H1 (cell line): ENCODE data around the gene RABEPK. TPM values are rescaled to one million over a fixed set of nuclear protein-coding genes. Genes with fewer than 3 reads are reported as not detected.

Experiments
- ATF3 ChIP-seq: IDR thresholded peaks from 2 replicates; pipeline ENCODE4 v1.6.1; 2011; ENCODE audit warnings: low read depth, mild to moderate bottlenecking, low read length; ENCODE audit not compliant: insufficient read depth
- CBX8 ChIP-seq: fragments of 300-800, 300-1000 bp; sonication (generic); IDR thresholded peaks from 2 replicates; pipeline ENCODE4 v1.7.1; 2016; ENCODE audit warnings: low read depth, low read length, borderline replicate concordance
- CEBPB ChIP-seq: IDR thresholded peaks from 2 replicates; pipeline ENCODE4 v1.6.1; 2012; ENCODE audit warnings: low read depth, low read length
- CTBP2 ChIP-seq: IDR thresholded peaks from 2 replicates; pipeline ENCODE4 v1.7.0; 2011; ENCODE audit warnings: borderline replicate concordance, mild to moderate bottlenecking, moderate library complexity, mixed read lengths, low read length; ENCODE audit not compliant: insufficient read depth, insufficient read length
- CTCF ChIP-seq, 3 experiments: IDR thresholded peaks; 1 replicate in 2 of 3; 2 replicates in 1 of 3; pipeline versions ENCODE4 v1.5.1 to v1.6.1; 2011; ENCODE audit warnings: low read length in 3 of 3, mild to moderate bottlenecking in 3 of 3, inconsistent platforms in 2 of 3, low read depth in 1 of 3, moderate library complexity in 1 of 3; ENCODE audit not compliant: insufficient read depth in 1 of 3; ENCODE audit errors: control extremely low read depth in 1 of 3
- EP300 ChIP-seq, 2 experiments: IDR thresholded peaks; 1 replicate in 1 of 2; 2 replicates in 1 of 2; pipeline ENCODE4 v1.6.1; 2011 to 2012; ENCODE audit warnings: low read depth in 2 of 2, low read length in 2 of 2, mild to moderate bottlenecking in 2 of 2, borderline replicate concordance in 1 of 2, inconsistent platforms in 1 of 2, moderate library complexity in 1 of 2
- GTF2F1 ChIP-seq: IDR thresholded peaks from 2 replicates; pipeline ENCODE4 v1.6.1; 2012; ENCODE audit warnings: low read depth, low read length, improper control_type of control experiment, borderline replicate concordance
- HDAC6 ChIP-seq: IDR thresholded peaks from one replicate; pipeline ENCODE4 v1.7.1; 2012; ENCODE audit warnings: low read depth, mild to moderate bottlenecking, inconsistent platforms, low read length, moderate library complexity
- JUN ChIP-seq: IDR thresholded peaks from 2 replicates; pipeline ENCODE4 v1.6.1; 2011; ENCODE audit warnings: low read depth, mild to moderate bottlenecking, improper control_type of control experiment, low read length
- KDM5A ChIP-seq: fragments of 200-600 bp; IDR thresholded peaks from 2 replicates; pipeline ENCODE4 v1.7.1; 2012; ENCODE audit warnings: mild to moderate bottlenecking, low read length, inconsistent platforms, mixed read lengths
- NRF1 ChIP-seq: IDR thresholded peaks from 2 replicates; pipeline ENCODE4 v1.6.1; 2011; ENCODE audit warnings: mild to moderate bottlenecking, low read depth, low read length, improper control_type of control experiment
- RBBP5 ChIP-seq: IDR thresholded peaks from 2 replicates; pipeline ENCODE4 v1.7.1; 2012; ENCODE audit warnings: low read depth, mild to moderate bottlenecking, inconsistent platforms, low read length, moderate library complexity, borderline replicate concordance
- RFX5 ChIP-seq: IDR thresholded peaks from 2 replicates; pipeline ENCODE4 v1.6.1; 2011; ENCODE audit warnings: low read depth, low read length, improper control_type of control experiment, borderline replicate concordance
- RNF2 ChIP-seq: fragments of 200-900, 300-1000 bp; sonication (generic); IDR thresholded peaks from 2 replicates; pipeline ENCODE4 v1.7.1; 2016; ENCODE audit warnings: borderline replicate concordance, low read depth, mild to moderate bottlenecking, antibody characterized with exemption, low read length; ENCODE audit not compliant: poor library complexity, severe bottlenecking; ENCODE audit errors: missing control alignments
- RXRA ChIP-seq: IDR thresholded peaks from 2 replicates; pipeline ENCODE4 v1.6.1; 2011; ENCODE audit warnings: low read depth, mild to moderate bottlenecking, low read length, moderate library complexity; ENCODE audit not compliant: insufficient read depth
- SIRT6 ChIP-seq: IDR thresholded peaks from one replicate; pipeline ENCODE4 v1.7.1; 2012; ENCODE audit warnings: low read length, inconsistent platforms
- SP4 ChIP-seq: IDR thresholded peaks from 2 replicates; pipeline ENCODE4 v1.6.1; 2012; ENCODE audit warnings: low read length, inconsistent platforms
- TAF1 ChIP-seq: IDR thresholded peaks from 2 replicates; pipeline ENCODE4 v1.6.1; 2011; ENCODE audit warnings: mild to moderate bottlenecking, low read depth, low read length
- polyA plus RNA-seq, 7 experiments: library from polyadenylated mRNA; depleted of rRNA in 3 of 7; stranded (reverse) in 5 of 7; unstranded in 2 of 7; fragments of >200 nt in 5 of 7; fragments of 200-250 nt in 2 of 7; gene quantifications; 1 replicate in 5 of 7; 2 replicates in 1 of 7; 4 replicates in 1 of 7; pipeline versions ENCODE4 v1.2.1 to v1.2.3, GENCODE V29; 2011 to 2013; ENCODE audit warnings: missing spikeins in 2 of 7, mixed read lengths in 2 of 7
- total RNA-seq: library from RNA; stranded (reverse); fragmentation: NEBNext Ultra II Directional; extraction: Animal tissue kit (Norgen Biotek cat#: 25700); gene quantifications from 2 replicates; pipeline ENCODE4 v1.2.1, GENCODE V29; 2021

The RABEPK gene
- total and polyA plus RNA-seq, 2 of the 8 experiments (the other 6 are each of a cell fraction or from before 2014, with no cell fraction given): 26.3 to 34.3 TPM

GRCh38 chr9:125189361-125190289 is 10.7 kb upstream of the RABEPK start, which contains the start of gene PPP6C (continued):
- TF ChIP-seq KDM5A: peak; percentile 67
- peak; percentile 80 for TF ChIP-seq TAF1
- TF ChIP-seq CTCF (IDR thresholded peaks at IDR 0.05; ENCODE audit: control extremely low read depth in 1 of 3, insufficient read depth in 1 of 3, low read depth in 1 of 3, low read length in 3 of 3): peak; percentile 52 to 80 (median 78)
- TF ChIP-seq ATF3: peak; percentile 78
- TF ChIP-seq GTF2F1: peak; percentile 79; the same call in 1 of the 2 replicates
- no peak for TF ChIP-seq HDAC6
- no peak for TF ChIP-seq CEBPB
- no peak for TF ChIP-seq CBX8
- no peak for TF ChIP-seq SIRT6
- peak; percentile 73 for TF ChIP-seq NRF1
- TF ChIP-seq CTBP2: peak; percentile 24
- no peak for TF ChIP-seq RXRA
- peak; percentile 74; the same call in 1 of the 2 replicates for TF ChIP-seq RBBP5
- peak; percentile 43; the same call in 1 of the 2 replicates for TF ChIP-seq SP4
- 0 out of 3 replicates have a peak, but pooled peaks of 1 of the 2 experiments have one; percentile 34 for TF ChIP-seq EP300 (IDR thresholded peaks at IDR 0.05; ENCODE audit: borderline replicate concordance in 1 of 2, low read depth in 2 of 2, low read length in 2 of 2)
- no peak for TF ChIP-seq RNF2
- TF ChIP-seq RFX5: no peak
- TF ChIP-seq JUN: no peak
